Measurements from ENCODE around the gene NSFL1C. TPM values are rescaled to one million over a fixed set of nuclear protein-coding genes. Genes with fewer than 3 reads are reported as not detected.
A peak's percentile ranks its signal among the peaks of the same experiment; 100 is the strongest.

NSFL1C gene
- total and polyA plus RNA-seq, 2 experiments from 2014 or later: 46.2 to 102 TPM

- H3K4me1 ChIP-seq (ENCODE audit: low read depth): peaks cover 14% of the 10 kb centered on the region
- H3K36me3 ChIP-seq: no peaks in the 10 kb centered on the region
- H3K9me3 ChIP-seq (ENCODE audit: low read depth): no peaks in the 10 kb centered on the region
- peaks cover 57% of the 10 kb centered on the region for H3K27me3 ChIP-seq
- no peak overlapping the region for H3K27ac ChIP-seq
- DNase-seq (ENCODE audit: low read depth in 1 of 2, low spot score in 1 of 2): no peak
- no peak for TF ChIP-seq CTCF (IDR thresholded peaks at IDR 0.05; ENCODE audit: low read depth, low read length)
- no peak overlapping the region for H3K4me3 ChIP-seq
Observed at GRCh38 chr20:1394686-1395085, 72.0 kb downstream of the NSFL1C start.

GRCh38 chr20:1393507-1393882 lies 73.2 kb downstream of the NSFL1C start:
- Histone ChIP-seq H3K36me3 (no peaks in the 10 kb centered on the region), H3K4me3 (peak overlapping the region; percentile 85), H3K27ac (no peak overlapping the region), H3K9me3 (ENCODE audit: low read depth) (no peaks in the 10 kb centered on the region), H3K27me3 (peaks cover 48% of the 10 kb centered on the region), H3K4me1 (ENCODE audit: low read depth) (peaks cover 14% of the 10 kb centered on the region)
- DNase-seq (ENCODE audit: low read depth in 1 of 2, low spot score in 1 of 2): no peak
- no peak for TF ChIP-seq CTCF (IDR thresholded peaks at IDR 0.05; ENCODE audit: low read depth, low read length)

GRCh38 chr20:1392693-1393506 lies 73.7 kb downstream of the NSFL1C start, which contains the start of gene FKBP1A:
Gene FKBP1A, minus strand, starts transcription at chr20:1393054. Its CDS starts 56 bp downstream, at chr20:1392998.
- no peak for TF ChIP-seq CTCF (IDR thresholded peaks at IDR 0.05; ENCODE audit: low read depth, low read length)
- Histone ChIP-seq H3K9me3 (ENCODE audit: low read depth) (no peaks in the 10 kb centered on the region), H3K4me3 (peak within 1 kb of the TSS; percentile 85), H3K27me3 (peaks cover 42% of the 10 kb centered on the region), H3K4me1 (ENCODE audit: low read depth) (peaks cover 14% of the 10 kb centered on the region), H3K27ac (no peak within 1 kb of the TSS), H3K36me3 (no peaks in the 10 kb centered on the region)
- peak; percentile 93 to 94 for DNase-seq (ENCODE audit: low read depth in 1 of 2, low spot score in 1 of 2)

GRCh38 chr20:1392443-1392692 lies 74.3 kb downstream of the NSFL1C start:
- Histone ChIP-seq H3K27ac (no peak overlapping the region), H3K36me3 (no peaks in the 10 kb centered on the region), H3K9me3 (ENCODE audit: low read depth) (no peaks in the 10 kb centered on the region), H3K4me1 (ENCODE audit: low read depth) (peaks cover 14% of the 10 kb centered on the region), H3K27me3 (peaks cover 37% of the 10 kb centered on the region), H3K4me3 (peak overlapping the region; percentile 85)
- TF ChIP-seq CTCF (IDR thresholded peaks at IDR 0.05; ENCODE audit: low read depth, low read length): no peak
- no peak for DNase-seq (ENCODE audit: low read depth in 1 of 2, low spot score in 1 of 2)

Other genes starting within 250 kb of the NSFL1C start
- gene RAD21L1, start 240.8 kb downstream of the NSFL1C start, total RNA-seq: 0.28 and 0.33 TPM in 2 replicates
- 0.16 and 1.2 TPM in 2 replicates for gene RAD21L1, start 240.8 kb downstream of the NSFL1C start, polyA plus RNA-seq
- 8.1 and 14.6 TPM in 2 replicates for gene SNPH, start 200.6 kb downstream of the NSFL1C start, total RNA-seq
- gene SNPH, start 200.6 kb downstream of the NSFL1C start, polyA plus RNA-seq: 3.8 and 7.4 TPM in 2 replicates
- gene SDCBP2, start 137.7 kb downstream of the NSFL1C start, total RNA-seq: 8.0 and 9.4 TPM in 2 replicates
- 6.2 and 8.9 TPM in 2 replicates for gene SDCBP2, start 137.7 kb downstream of the NSFL1C start, polyA plus RNA-seq
- gene FKBP1A, start 73.8 kb downstream of the NSFL1C start, total RNA-seq: 95.1 and 122 TPM in 2 replicates
- gene FKBP1A, start 73.8 kb downstream of the NSFL1C start, polyA plus RNA-seq: 129 and 162 TPM in 2 replicates
- gene SIRPB2, start 24.6 kb upstream of the NSFL1C start, total RNA-seq: not detected in 2 replicates
- not detected in 2 replicates for gene SIRPB2, start 24.6 kb upstream of the NSFL1C start, polyA plus RNA-seq
- gene SIRPD, start 90.9 kb upstream of the NSFL1C start, total RNA-seq: not detected in 2 replicates
- gene SIRPD, start 90.9 kb upstream of the NSFL1C start, polyA plus RNA-seq: not detected in 2 replicates
- gene SIRPB1, start 153.2 kb upstream of the NSFL1C start, total RNA-seq: not detected in 2 replicates
- gene SIRPB1, start 153.2 kb upstream of the NSFL1C start, polyA plus RNA-seq: not detected in 2 replicates
- not detected in 2 replicates for gene SIRPG, start 190.9 kb upstream of the NSFL1C start, total RNA-seq
- not detected in 2 replicates for gene SIRPG, start 190.9 kb upstream of the NSFL1C start, polyA plus RNA-seq

Data from cardiac muscle cell (in vitro differentiated cells and primary cell).